WERI-Rb-1 (cell line): Measurements from ENCODE around the gene PRSS21.
A peak's percentile ranks its signal among the peaks of the same experiment; 100 is the strongest.

Experiments used
- DNase-seq: peaks from one replicate; pipeline ENCODE4 v3.0.0-alpha.2; 2020
- H3K27ac ChIP-seq: fragments of 250-450 bp; sonication (Bioruptor Pico); 2 replicates; pipeline ENCODE4 v1.5.1; 2020; ENCODE audit warnings: mild to moderate bottlenecking, moderate library complexity
- H3K27me3 ChIP-seq: fragments of 250-450 bp; sonication (Bioruptor Pico); 2 replicates; pipeline ENCODE4 v1.5.1; 2021; ENCODE audit warnings: mild to moderate bottlenecking, low read depth, moderate library complexity; ENCODE audit not compliant: insufficient read depth, severe bottlenecking
- H3K36me3 ChIP-seq: fragments of 250-450 bp; sonication (Bioruptor Pico); 2 replicates; pipeline ENCODE4 v1.5.1; 2020; ENCODE audit warnings: mild to moderate bottlenecking, moderate library complexity
- H3K4me3 ChIP-seq: 2 replicates; pipeline ENCODE4 v1.5.1; 2011; ENCODE audit warnings: low read depth, mild to moderate bottlenecking, control low read depth, low read length
- H3K9me3 ChIP-seq: fragments of 250-450 bp; sonication (Bioruptor Pico); 2 replicates; pipeline ENCODE4 v1.5.1; 2021; ENCODE audit warnings: mild to moderate bottlenecking, moderate library complexity; ENCODE audit not compliant: severe bottlenecking
- CTCF ChIP-seq: IDR thresholded peaks from 2 replicates; pipeline ENCODE4 v1.5.1; 2011; ENCODE audit warnings: low read depth, mild to moderate bottlenecking, control low read depth, inconsistent platforms, low read length

PRSS21 gene

GRCh38 chr16:2784358-2785100 is 32.5 kb upstream of the PRSS21 start:
- H3K4me3 ChIP-seq, result no peak overlapping the region
- TF ChIP-seq CTCF, result no peak
- no peaks in the 10 kb centered on the region for H3K27me3 ChIP-seq

GRCh38 chr16:2785101-2785991 is 31.7 kb upstream of the PRSS21 start:
- Histone ChIP-seq H3K36me3 (no peaks in the 10 kb centered on the region), H3K9me3 (no peaks in the 10 kb centered on the region), H3K4me3 (no peak overlapping the region), H3K27me3 (no peaks in the 10 kb centered on the region), H3K27ac (no peak overlapping the region)
- TF ChIP-seq CTCF, result peak; percentile 49
- DNase-seq, result peak; percentile 14

More at GRCh38 chr16:2784358-2785100, 32.5 kb upstream of the PRSS21 start:
- Histone ChIP-seq H3K9me3 (no peaks in the 10 kb centered on the region), H3K27ac (no peak overlapping the region), H3K36me3 (no peaks in the 10 kb centered on the region)
- DNase-seq, result no peak

- Histone ChIP-seq H3K36me3 (no peaks in the 10 kb centered on the region), H3K9me3 (no peaks in the 10 kb centered on the region), H3K4me3 (no peak overlapping the region), H3K27me3 (no peaks in the 10 kb centered on the region), H3K27ac (no peak overlapping the region)
- DNase-seq, result no peak
- no peak for TF ChIP-seq CTCF
Observed at GRCh38 chr16:2786061-2786825, 30.8 kb upstream of the PRSS21 start.

- no peak for TF ChIP-seq CTCF
- Histone ChIP-seq H3K27me3 (no peaks in the 10 kb centered on the region), H3K27ac (no peak overlapping the region), H3K36me3 (no peaks in the 10 kb centered on the region), H3K9me3 (no peaks in the 10 kb centered on the region), H3K4me3 (no peak overlapping the region)
- DNase-seq, result no peak
Observed at GRCh38 chr16:2786826-2787151, 30.2 kb upstream of the PRSS21 start.

- TF ChIP-seq CTCF, result no peak
- H3K27ac ChIP-seq, result no peak within 1 kb of the TSS
- no peak for DNase-seq
- no peaks in the 10 kb centered on the region for H3K36me3 ChIP-seq
- H3K4me3 ChIP-seq, result no peak within 1 kb of the TSS
- H3K9me3 ChIP-seq, result no peaks in the 10 kb centered on the region
- no peaks in the 10 kb centered on the region for H3K27me3 ChIP-seq
Observed at GRCh38 chr16:2787406-2787805, 29.6 kb upstream of the PRSS21 start, which contains the start of gene PRSS33. Gene PRSS33 (minus strand): TSS chr16:2787560. CDS start chr16:2786547, 1,013 bp downstream.
